HUES64 (cell line): ENCODE results near the gene MINDY4.

Source experiments
- H3K27ac ChIP-seq: 2 replicates; pipeline ENCODE4 v1.7.0; 2013; ENCODE audit warnings: low read depth, low read length, inconsistent platforms
- H3K27me3 ChIP-seq: 2 replicates; pipeline ENCODE4 v1.6.1; 2013; ENCODE audit warnings: mild to moderate bottlenecking, low read length; ENCODE audit not compliant: insufficient read depth
- H3K36me3 ChIP-seq: 2 replicates; pipeline ENCODE4 v1.6.1; 2013; ENCODE audit warnings: mild to moderate bottlenecking, low read length; ENCODE audit not compliant: insufficient read depth
- H3K4me1 ChIP-seq: 2 replicates; pipeline ENCODE4 v1.6.1; 2013; ENCODE audit warnings: mild to moderate bottlenecking, low read length, moderate library complexity; ENCODE audit not compliant: insufficient read depth
- H3K4me3 ChIP-seq: 2 replicates; pipeline ENCODE4 v1.5.1; 2013; ENCODE audit warnings: mild to moderate bottlenecking, low read length, moderate library complexity
- H3K9ac ChIP-seq: 2 replicates; pipeline ENCODE4 v1.6.1; 2013; ENCODE audit warnings: mild to moderate bottlenecking, low read depth, low read length
- H3K9me3 ChIP-seq: 2 replicates; pipeline ENCODE4 v1.6.1; 2013; ENCODE audit warnings: low read depth, low read length; ENCODE audit not compliant: insufficient read depth
- WGBS: fragments of 150-250, 120-280 bp; methylation state at CpG from one replicate; pipeline ENCODE4 v1.1.7; 2013; ENCODE audit warnings: missing lambda C conversion rate; 5-methylcytosine and 5-hydroxymethylcytosine counted together

The MINDY4 gene

DNA sequence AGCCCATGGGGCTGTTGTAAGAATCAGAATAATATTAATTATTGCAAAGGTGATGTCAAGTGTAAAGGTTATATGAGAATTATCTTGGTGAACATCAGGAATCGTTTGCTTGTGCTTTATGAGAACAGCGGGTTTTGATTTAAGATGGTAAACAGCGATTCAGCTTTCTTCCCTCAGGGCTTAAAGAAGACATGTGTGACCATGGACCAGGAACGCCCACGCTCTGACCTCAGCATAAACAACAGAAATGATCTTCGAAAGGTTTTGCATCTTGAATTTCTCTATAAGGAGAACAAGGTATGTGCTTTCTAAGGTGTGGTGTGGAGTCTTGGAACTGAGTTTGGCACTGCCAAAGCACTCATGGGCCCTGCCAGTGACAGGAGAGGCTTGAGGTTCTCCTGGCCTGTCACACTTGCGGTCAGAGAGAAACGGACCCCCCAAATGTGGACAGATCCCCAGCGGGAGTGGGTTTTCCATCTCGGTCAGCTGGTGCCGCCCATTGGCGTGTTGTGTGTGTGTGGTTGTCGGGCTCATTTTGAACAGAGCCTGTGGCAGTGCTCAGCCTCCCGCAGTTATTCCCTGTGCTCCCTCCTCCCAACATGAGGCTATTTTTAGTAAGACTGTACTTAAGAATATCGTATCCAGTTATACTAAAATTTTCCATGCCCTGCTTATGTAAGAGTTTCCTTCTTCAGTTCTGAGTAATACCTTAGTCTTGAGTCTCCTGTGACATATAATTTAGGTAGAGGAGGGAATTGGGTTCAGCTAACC, 7.2 kb downstream of the MINDY4 start:
- no peak overlapping the region for H3K9ac ChIP-seq

DNA sequence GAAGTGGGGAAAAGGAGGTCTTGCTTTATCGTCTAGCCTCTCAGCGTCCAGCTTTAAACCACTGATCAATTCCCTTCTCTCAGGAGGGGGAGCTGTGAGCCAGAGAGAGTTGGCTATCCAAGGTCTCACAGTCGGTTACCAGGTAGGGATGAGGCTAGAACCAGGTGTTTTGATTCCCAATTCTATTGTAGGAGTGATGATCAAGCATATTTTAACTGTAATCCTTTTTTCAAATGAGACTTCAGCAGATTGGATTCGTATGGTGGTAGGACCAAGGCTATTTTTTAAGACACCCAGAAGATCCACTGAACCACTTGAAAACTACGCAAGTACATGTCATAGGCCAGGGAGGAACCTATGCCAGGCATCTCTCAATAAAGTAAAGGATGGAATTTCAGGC, 8.4 kb downstream of the MINDY4 start:
- Histone ChIP-seq H3K27me3 (no peaks in the 10 kb centered on the region), H3K9ac (no peak overlapping the region), H3K9me3 (no peaks in the 10 kb centered on the region), H3K4me3 (no peak overlapping the region), H3K27ac (no peak overlapping the region), H3K36me3 (peaks cover 26% of the 10 kb centered on the region), H3K4me1 (no peaks in the 10 kb centered on the region)
- whole genome bisulfite sequencing, result 81% methylated on average over 5 of the region's 5 CpGs

More for the DNA sequence above, 7.2 kb downstream of the MINDY4 start:
- Histone ChIP-seq H3K4me3 (no peak overlapping the region), H3K4me1 (no peaks in the 10 kb centered on the region), H3K9me3 (no peaks in the 10 kb centered on the region), H3K27me3 (no peaks in the 10 kb centered on the region), H3K27ac (no peak overlapping the region), H3K36me3 (peaks cover 26% of the 10 kb centered on the region)
- WGBS, result 97% methylated on average over 14 of the region's 15 CpGs

DNA sequence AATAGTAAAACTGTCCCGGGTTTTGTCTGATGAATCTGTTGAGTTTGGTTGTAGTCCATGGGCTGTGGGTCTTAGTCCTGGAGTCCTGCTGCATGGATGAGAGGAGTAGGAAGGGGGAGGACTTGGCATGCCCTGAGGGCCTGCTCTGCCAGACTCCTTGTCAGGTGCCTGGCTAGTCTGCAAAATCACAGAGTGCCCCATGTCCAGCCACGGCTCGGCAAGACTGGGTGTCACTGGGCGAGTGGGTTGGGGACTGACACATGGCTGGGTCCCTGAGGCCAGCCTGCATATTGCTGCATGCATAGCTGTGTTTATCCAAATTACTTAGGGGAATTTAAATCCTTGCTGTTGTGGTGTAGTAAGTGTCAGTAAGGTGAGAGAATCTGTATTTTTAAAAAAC, 9.7 kb downstream of the MINDY4 start:
- 94% methylated on average over 4 of the region's 4 CpGs for WGBS
- H3K9me3 ChIP-seq, result no peaks in the 10 kb centered on the region
- no peaks in the 10 kb centered on the region for H3K4me1 ChIP-seq
- H3K27me3 ChIP-seq, result no peaks in the 10 kb centered on the region
- H3K9ac ChIP-seq, result no peak overlapping the region
- H3K4me3 ChIP-seq, result no peak overlapping the region
- H3K36me3 ChIP-seq, result peaks cover 31% of the 10 kb centered on the region
- no peak overlapping the region for H3K27ac ChIP-seq

DNA sequence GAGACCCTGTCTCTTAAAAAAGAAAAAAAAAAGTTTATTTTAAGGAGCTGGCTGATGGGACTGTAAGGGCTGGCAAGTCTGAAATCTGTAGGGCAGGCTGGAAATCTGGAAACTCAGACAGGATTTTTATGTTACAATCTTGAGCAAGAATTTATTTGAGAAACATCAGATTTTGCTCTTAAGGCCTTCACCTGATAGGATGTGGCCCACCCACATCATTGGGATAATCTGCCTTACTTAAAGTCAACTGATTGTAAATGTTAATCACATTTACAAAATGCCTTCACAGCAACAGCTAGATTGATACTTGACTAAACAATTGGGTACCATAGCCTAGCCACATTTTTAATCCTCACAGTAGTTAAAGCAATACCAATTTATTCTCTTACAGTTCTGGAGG, 11.5 kb downstream of the MINDY4 start:
- Histone ChIP-seq H3K4me3 (no peak overlapping the region), H3K9me3 (no peaks in the 10 kb centered on the region), H3K9ac (no peak overlapping the region), H3K27ac (no peak overlapping the region), H3K36me3 (peaks cover 42% of the 10 kb centered on the region), H3K4me1 (no peaks in the 10 kb centered on the region), H3K27me3 (no peaks in the 10 kb centered on the region)

DNA sequence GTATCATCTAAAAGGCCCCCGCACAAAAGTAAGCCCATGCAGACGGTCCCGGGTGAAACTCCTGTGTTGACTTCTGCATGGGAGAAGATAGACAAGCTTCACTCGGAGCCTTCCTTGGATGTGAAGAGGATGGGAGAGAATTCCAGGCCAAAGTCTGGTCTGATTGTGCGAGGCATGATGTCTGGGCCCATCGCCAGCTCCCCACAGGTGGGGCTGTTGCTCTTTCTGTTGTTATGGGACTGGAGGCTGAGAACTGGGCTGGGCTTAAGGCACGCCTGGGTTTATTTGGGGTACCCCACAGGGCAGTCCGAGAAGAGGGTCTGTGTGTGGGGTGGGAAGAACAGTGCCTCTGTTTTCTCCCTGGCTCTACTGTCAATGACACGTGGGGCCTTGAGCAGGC, 14.6 kb downstream of the MINDY4 start:
- H3K27me3 ChIP-seq, result no peaks in the 10 kb centered on the region
- H3K9me3 ChIP-seq, result no peaks in the 10 kb centered on the region
- peaks cover 30% of the 10 kb centered on the region for H3K36me3 ChIP-seq
- H3K27ac ChIP-seq, result no peak overlapping the region
- no peak overlapping the region for H3K4me3 ChIP-seq
- H3K4me1 ChIP-seq, result 0 out of 2 replicates have a peak, but pooled peaks cover 2% of the 10 kb centered on the region
- no peak overlapping the region for H3K9ac ChIP-seq
- WGBS, result 97% methylated on average over 9 of the region's 9 CpGs

DNA sequence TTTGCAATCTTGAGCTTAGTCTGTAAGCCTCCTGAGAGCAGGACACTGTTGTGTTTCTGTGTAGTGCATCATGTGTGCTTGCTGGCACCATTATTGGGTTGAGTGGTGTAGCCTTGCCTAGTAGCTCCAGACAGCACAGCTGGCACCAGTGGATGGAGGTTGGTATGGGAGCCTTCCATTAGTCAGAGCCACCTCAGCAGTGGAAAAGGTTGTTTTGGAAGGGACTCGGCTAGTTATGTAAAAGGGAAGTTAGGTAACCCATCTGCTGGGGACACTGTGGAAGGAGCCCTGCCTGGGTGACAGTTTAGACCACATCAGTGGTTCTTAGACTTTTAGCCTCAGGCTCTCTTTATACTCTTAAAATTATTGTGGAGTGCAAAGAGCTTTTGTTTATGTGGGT, 16.3 kb downstream of the MINDY4 start:
- no peak overlapping the region for H3K27ac ChIP-seq
- peaks cover 30% of the 10 kb centered on the region for H3K36me3 ChIP-seq
- H3K9me3 ChIP-seq, result no peaks in the 10 kb centered on the region
- H3K4me3 ChIP-seq, result no peak overlapping the region
- no peaks in the 10 kb centered on the region for H3K27me3 ChIP-seq
- 0 out of 2 replicates have a peak, but pooled peaks cover 4% of the 10 kb centered on the region for H3K4me1 ChIP-seq
- no peak overlapping the region for H3K9ac ChIP-seq
- WGBS, result 93% methylated on average over 1 of the region's 1 CpG

DNA sequence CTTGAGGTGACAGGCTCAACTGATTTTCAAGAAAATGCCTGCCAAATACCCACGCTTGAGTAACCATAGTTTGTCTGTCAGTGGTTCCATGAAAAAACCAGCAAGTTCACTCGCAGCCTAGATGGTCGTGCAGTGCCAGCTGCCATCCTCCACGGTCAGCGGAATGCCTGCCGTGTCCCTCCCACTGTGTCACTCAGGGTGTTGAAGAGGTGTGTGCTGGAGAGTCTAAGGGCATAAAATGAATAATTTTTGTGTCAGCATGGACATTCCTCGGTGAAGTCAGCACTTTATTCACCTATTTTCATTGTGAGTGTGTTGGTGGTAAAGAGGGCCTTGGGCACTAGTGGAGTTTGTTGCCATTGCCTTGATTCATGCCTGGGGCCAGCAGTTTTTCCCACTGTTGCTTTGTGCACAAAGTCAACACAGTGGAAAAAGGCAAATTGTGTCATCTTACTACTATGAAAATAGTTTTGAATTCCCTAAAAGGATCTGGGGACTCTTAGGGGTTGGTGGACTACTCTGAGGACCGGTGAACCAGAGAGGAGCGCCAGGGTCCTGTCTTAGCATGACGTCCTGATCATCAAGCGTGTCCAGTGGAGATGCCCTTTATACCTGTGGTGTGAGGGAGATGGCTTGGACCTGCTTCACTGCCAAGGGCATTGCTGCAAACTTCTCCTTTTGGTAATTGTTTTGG, 17.6 kb downstream of the MINDY4 start:
- no peak overlapping the region for H3K9ac ChIP-seq
- H3K9me3 ChIP-seq, result no peaks in the 10 kb centered on the region
- 0 out of 2 replicates have a peak, but pooled peaks cover 4% of the 10 kb centered on the region for H3K4me1 ChIP-seq
- no peaks in the 10 kb centered on the region for H3K27me3 ChIP-seq
- WGBS, result 81% methylated on average over 11 of the region's 11 CpGs
- no peak overlapping the region for H3K4me3 ChIP-seq
- peaks cover 25% of the 10 kb centered on the region; the same call in 1 of the 2 replicates for H3K36me3 ChIP-seq
- H3K27ac ChIP-seq, result no peak overlapping the region

DNA sequence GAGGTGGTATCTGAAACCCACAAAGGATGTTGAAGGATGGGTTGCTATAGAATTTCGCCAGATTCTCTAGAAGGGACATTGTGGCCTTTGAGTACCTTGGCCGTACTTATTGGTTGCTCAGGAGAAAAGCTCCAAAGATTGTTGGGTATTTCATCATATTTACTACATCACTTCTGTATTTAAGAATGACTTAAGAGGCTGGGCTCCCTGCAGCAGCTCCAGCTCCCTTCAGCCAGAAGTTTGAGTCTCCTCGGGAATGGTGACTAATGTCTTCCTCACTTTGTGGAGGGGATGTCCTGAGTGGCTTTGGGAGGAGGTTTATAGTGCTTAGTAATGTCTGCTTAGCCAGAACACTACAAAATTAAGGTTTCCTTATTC, 18.1 kb downstream of the MINDY4 start:
- no peaks in the 10 kb centered on the region for H3K9me3 ChIP-seq
- no peak overlapping the region for H3K4me3 ChIP-seq
- H3K27ac ChIP-seq, result no peak overlapping the region
- 91% methylated on average over 3 of the region's 3 CpGs for WGBS
- H3K9ac ChIP-seq, result no peak overlapping the region
- peaks cover 25% of the 10 kb centered on the region; the same call in 1 of the 2 replicates for H3K36me3 ChIP-seq
- H3K27me3 ChIP-seq, result no peaks in the 10 kb centered on the region
- 0 out of 2 replicates have a peak, but pooled peaks cover 4% of the 10 kb centered on the region for H3K4me1 ChIP-seq

DNA sequence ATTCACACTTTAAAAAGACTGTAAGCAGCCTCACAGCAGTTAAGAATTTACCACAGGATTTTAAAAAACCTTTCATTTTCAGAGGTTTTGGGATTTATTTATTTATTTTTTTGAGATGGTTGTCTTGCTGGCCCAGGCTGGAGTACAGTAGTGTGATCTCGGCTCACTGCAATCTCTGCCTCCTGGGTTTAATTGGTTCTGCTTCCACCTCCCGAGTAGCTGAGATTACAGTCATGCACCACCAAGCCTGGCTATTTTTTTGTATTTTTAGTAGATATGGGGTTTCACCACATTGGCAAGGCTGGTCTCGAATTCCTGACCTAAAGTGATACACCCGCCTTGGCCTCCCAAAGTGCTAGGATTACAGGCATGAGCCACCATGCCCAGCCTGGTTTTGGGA, 19.1 kb downstream of the MINDY4 start:
- Histone ChIP-seq H3K27me3 (no peaks in the 10 kb centered on the region), H3K27ac (no peak overlapping the region)
- WGBS, result 92% methylated on average over 4 of the region's 4 CpGs

DNA sequence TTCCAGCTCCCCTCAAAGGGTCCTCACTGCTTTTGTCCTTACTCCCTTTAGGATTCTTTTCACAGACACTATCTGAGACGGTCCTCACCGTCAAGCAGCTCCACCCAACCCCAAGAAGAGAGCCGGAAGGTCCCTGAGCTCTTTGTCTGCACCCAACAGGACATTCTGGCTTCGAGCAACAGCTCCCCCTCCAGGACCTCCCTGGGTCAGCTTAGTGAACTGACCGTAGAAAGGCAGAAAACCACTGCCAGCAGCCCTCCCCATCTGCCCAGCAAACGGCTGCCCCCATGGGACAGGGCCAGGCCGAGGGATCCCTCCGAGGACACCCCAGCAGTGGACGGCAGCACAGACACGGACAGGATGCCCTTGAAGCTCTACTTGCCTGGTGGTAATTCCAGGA, 19.9 kb downstream of the MINDY4 start:
- no peak overlapping the region for H3K4me3 ChIP-seq
- H3K4me1 ChIP-seq, result peaks cover 8% of the 10 kb centered on the region; the same call in 1 of the 2 replicates
- H3K27me3 ChIP-seq, result no peaks in the 10 kb centered on the region
- WGBS, result 73% methylated on average over 10 of the region's 10 CpGs
- no peak overlapping the region for H3K9ac ChIP-seq
- H3K9me3 ChIP-seq, result no peaks in the 10 kb centered on the region
- peaks cover 19% of the 10 kb centered on the region; the same call in 1 of the 2 replicates for H3K36me3 ChIP-seq
- no peak overlapping the region for H3K27ac ChIP-seq

More for the DNA sequence above, 19.1 kb downstream of the MINDY4 start:
- Histone ChIP-seq H3K36me3 (peaks cover 25% of the 10 kb centered on the region; the same call in 1 of the 2 replicates), H3K9me3 (no peaks in the 10 kb centered on the region), H3K4me3 (no peak overlapping the region), H3K9ac (no peak overlapping the region), H3K4me1 (0 out of 2 replicates have a peak, but pooled peaks cover 4% of the 10 kb centered on the region)

DNA sequence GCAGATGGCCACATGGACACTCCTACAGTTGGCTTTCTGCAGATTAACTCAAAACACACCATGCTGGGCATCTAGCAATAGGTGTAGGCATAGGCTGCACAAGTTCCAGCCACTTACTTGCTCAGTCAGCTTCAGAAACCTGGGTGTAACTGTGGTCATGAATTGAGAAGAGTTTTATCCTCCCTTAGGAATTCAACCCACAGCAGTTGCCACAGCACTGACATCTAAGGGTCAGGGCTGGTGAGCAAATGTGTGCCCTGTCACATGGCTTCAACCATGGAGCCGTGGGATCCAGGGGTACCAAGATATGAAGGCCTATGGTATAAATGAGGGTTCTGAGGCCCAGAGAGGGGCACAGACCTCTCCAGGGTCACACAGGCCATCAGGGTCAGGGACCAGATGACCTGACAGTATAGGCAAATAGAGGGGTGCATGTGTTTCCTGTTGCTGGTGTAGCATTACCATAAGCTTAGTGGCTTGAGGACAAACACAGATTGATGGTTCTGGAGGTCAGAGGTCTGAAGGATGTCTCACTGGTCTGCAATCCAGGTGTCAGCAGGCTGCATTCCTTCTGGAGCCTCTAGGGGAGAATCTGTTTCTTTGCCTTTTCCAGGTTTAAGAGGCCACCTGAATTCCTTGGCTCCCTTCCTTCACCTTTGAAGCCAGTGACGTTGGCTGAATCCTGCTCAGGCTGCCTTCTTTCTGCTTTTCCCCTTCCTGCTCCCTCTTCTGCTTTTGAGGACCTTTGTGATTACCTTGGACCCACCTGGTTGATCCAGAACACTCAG, 24.1 kb downstream of the MINDY4 start:
- peaks cover 14% of the 10 kb centered on the region; the same call in 1 of the 2 replicates for H3K4me1 ChIP-seq
- no peak overlapping the region for H3K4me3 ChIP-seq
- no peak overlapping the region for H3K9ac ChIP-seq
- H3K27me3 ChIP-seq, result no peaks in the 10 kb centered on the region
- 83% methylated on average over 2 of the region's 2 CpGs for WGBS
- H3K9me3 ChIP-seq, result no peaks in the 10 kb centered on the region
- H3K27ac ChIP-seq, result no peak overlapping the region
- H3K36me3 ChIP-seq, result peaks cover 10% of the 10 kb centered on the region; the same call in 1 of the 2 replicates
